ENCODE results near the gene KLHDC10. TPM values are rescaled to one million over a fixed set of nuclear protein-coding genes. Genes with fewer than 3 reads are reported as not detected.
"Not testable (repeated sequence)": the region's sequence is repeated elsewhere in the genome, so short reads cannot be mapped to it uniquely, and the experiment has no call there.

KLHDC10 gene
- total RNA-seq, 2 donors from 2014 or later: 23.8 to 28.5 TPM

GRCh38 chr7:130135208-130136205 is 65.2 kb downstream of the KLHDC10 start:
- intact Hi-C loops (cut with DNase I): no loop called here
- ATAC-seq: peak in 1 of 2 donors; percentile 23
- no peak for DNase-seq

GRCh38 chr7:130136579-130137167 is 66.3 kb downstream of the KLHDC10 start:
- ATAC-seq (no peak), DNase-seq (no peak)
- intact Hi-C loops (cut with DNase I): no loop called here

GRCh38 chr7:130137207-130137606 is 66.9 kb downstream of the KLHDC10 start:
- ATAC-seq (no peak), DNase-seq (no peak)
- intact Hi-C loops (cut with DNase I): no loop called here

- DNase-seq (no peak), ATAC-seq (no peak)
- intact Hi-C loops (cut with DNase I): no loop called here
Observed at GRCh38 chr7:130139193-130139960, 69.0 kb downstream of the KLHDC10 start.

GRCh38 chr7:130140551-130141160 is 70.3 kb downstream of the KLHDC10 start:
- DNase-seq (no peak), ATAC-seq (peak; percentile 8 to 44)
- intact Hi-C loops (cut with DNase I): no loop called here

GRCh38 chr7:130141161-130141883 is 71.0 kb downstream of the KLHDC10 start:
- peak; percentile 62 for DNase-seq
- intact Hi-C loops (cut with DNase I): no loop called here

GRCh38 chr7:130141884-130142653 is 71.7 kb downstream of the KLHDC10 start:
- intact Hi-C loops (cut with DNase I): no loop called here
- DNase-seq (no peak), ATAC-seq (peak; percentile 3 to 22)

More at GRCh38 chr7:130141161-130141883, 71.0 kb downstream of the KLHDC10 start:
- ATAC-seq: peak; percentile 92 to 96

- intact Hi-C loops (cut with DNase I): no loop called here
- DNase-seq: no peak
- ATAC-seq: no peak
Observed at GRCh38 chr7:130142654-130143333, 72.5 kb downstream of the KLHDC10 start.

GRCh38 chr7:130143334-130143732 is 73.0 kb downstream of the KLHDC10 start:
- DNase-seq (no peak), ATAC-seq (no peak)
- intact Hi-C loops (cut with DNase I): no loop called here

GRCh38 chr7:130143986-130144311 is 73.6 kb downstream of the KLHDC10 start:
- ATAC-seq (no peak), DNase-seq (no peak)
- intact Hi-C loops (cut with DNase I): no loop called here

GRCh38 chr7:130144312-130145171 is 74.2 kb downstream of the KLHDC10 start:
- ATAC-seq: no peak

GRCh38 chr7:130145424-130146100 is 75.2 kb downstream of the KLHDC10 start:
- ATAC-seq: no peak
- intact Hi-C loops (cut with DNase I): no loop called here
- no peak for DNase-seq

More at GRCh38 chr7:130144312-130145171, 74.2 kb downstream of the KLHDC10 start:
- DNase-seq: no peak
- intact Hi-C loops (cut with DNase I): no loop called here

- DNase-seq; ATAC-seq; intact Hi-C loops (cut with DNase I): not testable (repeated sequence)
Observed at GRCh38 chr7:130146142-130146541, 75.8 kb downstream of the KLHDC10 start.

- intact Hi-C loops (cut with DNase I): no loop called here
- ATAC-seq (no peak), DNase-seq (no peak)
Observed at GRCh38 chr7:130146693-130147405, 76.5 kb downstream of the KLHDC10 start.

GRCh38 chr7:130147710-130148325 is 77.5 kb downstream of the KLHDC10 start:
- no peak for DNase-seq
- intact Hi-C loops (cut with DNase I): no loop called here
- no peak for ATAC-seq
